Stimulated activated CD8-positive, alpha-beta memory T cell treated with anti-CD3 and anti-CD28 coated beads, Interleukin-7, amount 100 ng/mL, for 48 hours (primary cell): Measurements from ENCODE around the gene SDF4.

Experiments used
- DNase-seq, 2 donors: peaks; one replicate each; pipeline ENCODE4 v3.0.0-alpha.2; 2020; ENCODE audit warnings: low read depth in 1 of 2; ENCODE audit errors: extremely low read depth in 1 of 2

The SDF4 gene

DNA sequence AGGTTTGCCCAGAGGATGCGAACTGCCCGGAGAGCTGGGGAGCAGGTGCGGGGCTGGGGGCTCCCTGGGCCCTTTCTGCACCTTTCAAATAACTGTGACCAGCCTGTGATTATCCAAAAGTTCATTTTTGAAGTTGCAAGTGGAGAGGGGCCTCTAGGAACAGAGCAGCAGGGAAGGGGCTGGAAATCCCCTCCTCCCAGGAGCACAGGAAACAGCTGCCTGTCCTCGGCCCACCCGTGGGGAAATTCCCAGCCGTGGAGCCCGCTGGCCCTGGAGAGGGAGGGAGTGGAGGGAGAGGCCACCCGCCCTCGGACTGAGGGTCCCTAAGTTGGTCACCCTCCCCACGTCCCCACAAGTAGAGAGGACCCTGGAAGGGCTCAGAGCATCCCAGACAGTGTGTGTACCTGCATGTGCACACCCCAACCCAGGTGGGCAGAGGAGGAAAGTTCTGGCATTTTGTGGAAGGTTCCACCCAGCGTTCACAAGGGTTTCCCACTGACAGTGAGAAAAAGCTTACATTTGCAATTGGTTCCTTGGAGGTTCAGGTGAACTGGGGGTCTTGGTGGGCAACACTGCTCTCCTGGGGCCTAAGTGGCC lies 16.6 kb downstream of the SDF4 start:
- no peak for DNase-seq

DNA sequence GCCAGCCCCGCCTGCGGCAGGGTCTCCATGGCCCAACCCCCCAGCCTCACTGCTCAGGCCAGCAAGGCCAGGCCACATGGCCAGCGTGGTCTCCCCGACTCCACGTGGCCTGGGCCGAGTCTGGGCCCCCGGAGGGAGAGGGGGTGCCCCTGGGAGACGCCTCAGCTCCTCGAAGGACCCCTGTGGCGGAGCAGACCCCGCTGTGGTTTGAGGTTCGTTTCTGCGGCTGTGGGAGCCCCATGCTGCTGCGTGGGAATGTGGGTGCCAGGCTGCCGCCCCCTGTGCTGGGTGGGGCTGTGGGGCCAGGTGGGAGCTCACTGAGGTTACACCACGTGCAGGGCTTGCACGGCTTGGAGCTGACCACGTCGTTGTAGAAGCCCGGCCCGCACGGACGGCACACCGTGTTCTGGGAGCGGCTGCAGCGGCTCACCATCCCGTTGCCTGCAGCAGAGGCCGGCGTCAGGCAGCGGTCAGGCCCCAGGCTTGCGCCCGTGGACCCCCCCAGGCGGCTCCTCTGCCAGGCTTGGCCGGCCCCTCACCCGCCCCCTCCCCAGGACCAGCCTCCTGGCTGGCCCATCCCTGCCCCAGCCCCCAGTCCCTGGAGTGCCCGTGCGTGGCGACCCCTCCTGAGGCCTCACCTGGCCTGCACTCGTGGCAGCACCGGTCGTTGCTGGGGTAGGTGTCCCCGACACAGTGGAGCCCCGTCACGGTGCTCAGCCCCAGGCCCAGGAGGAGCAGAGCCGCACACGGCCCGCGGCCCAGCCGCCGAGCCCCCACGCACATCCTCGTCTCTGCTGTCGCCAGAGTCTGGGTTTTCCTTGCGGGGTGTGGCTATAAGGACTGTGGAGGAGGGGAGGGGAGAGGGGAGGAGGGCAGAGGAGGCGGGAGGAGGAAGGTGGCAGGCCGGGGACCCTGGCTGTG lies 18.2 kb downstream of the SDF4 start, which contains the start of gene TNFRSF4:
TNFRSF4 (minus strand) TSS at position 809 of the 921 bp plus-strand sequence; CDS start at position 783, 26 bp downstream.
- DNase-seq: no peak

- peak in 1 of 2 donors; percentile 39 for DNase-seq
Measured at GRCh38 chr1:1212780-1213344, 18.9 kb downstream of the SDF4 start.

- no peak for DNase-seq
Measured at GRCh38 chr1:1211541-1212441, 20.0 kb downstream of the SDF4 start.

- DNase-seq: no peak
Measured at GRCh38 chr1:1210726-1211540, 20.9 kb downstream of the SDF4 start.

- no peak for DNase-seq
Measured at GRCh38 chr1:1208713-1209433, 22.9 kb downstream of the SDF4 start.

DNA sequence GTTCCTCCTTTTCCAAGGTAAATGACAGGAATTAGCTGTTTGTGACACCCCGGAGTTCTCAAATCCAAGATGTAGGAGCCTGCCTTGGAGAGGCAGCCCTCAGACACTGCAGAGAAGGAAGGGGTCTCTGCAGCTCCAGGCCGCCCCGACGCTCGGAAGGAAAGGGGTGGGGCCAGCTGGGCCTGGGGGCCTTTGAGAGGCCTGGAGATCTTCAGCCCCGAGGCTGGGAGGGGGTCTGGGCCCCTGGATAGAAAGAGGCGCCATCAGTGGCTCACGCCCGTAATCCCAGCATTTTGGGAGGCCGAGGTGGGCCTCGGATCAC lies 24.3 kb downstream of the SDF4 start:
- DNase-seq: no peak

- no peak for DNase-seq
Measured at GRCh38 chr1:1206966-1207531, 24.8 kb downstream of the SDF4 start.

GRCh38 chr1:1206376-1206965 lies 25.3 kb downstream of the SDF4 start, which contains the start of gene TNFRSF18:
Gene TNFRSF18 (minus strand): TSS chr1:1206592. CDS start chr1:1206571, 21 bp downstream.
- no peak for DNase-seq

DNA sequence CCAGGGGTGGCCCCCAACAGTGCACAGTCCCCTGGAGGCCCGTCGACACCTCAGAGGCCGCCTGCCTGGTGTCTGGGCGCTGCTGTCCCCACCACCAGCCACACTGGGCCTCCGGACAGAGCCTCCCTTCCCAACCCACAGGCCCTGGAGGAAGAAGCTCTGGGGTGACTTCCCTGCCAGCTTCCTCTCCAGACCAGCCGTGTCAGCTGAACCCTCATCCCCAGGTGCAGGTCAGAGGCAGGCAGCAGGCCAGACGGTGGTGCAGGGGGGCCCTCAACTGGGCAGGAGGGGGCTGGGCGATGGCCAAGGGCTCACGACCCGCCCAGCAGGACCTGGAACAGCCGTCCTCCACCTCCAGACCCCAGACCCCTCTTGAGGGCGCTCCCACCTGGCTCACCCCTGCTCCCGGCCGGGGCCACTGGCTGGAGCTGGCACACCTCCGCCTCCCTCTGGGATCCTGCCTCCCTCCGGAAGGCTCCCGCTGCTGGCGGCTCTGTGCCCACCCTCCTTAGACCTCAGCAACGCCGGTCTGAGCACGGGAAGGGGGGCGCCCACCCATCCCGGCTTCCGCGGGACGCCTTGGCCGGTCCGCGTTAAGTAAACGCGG lies 25.9 kb downstream of the SDF4 start:
- no peak for DNase-seq

DNA sequence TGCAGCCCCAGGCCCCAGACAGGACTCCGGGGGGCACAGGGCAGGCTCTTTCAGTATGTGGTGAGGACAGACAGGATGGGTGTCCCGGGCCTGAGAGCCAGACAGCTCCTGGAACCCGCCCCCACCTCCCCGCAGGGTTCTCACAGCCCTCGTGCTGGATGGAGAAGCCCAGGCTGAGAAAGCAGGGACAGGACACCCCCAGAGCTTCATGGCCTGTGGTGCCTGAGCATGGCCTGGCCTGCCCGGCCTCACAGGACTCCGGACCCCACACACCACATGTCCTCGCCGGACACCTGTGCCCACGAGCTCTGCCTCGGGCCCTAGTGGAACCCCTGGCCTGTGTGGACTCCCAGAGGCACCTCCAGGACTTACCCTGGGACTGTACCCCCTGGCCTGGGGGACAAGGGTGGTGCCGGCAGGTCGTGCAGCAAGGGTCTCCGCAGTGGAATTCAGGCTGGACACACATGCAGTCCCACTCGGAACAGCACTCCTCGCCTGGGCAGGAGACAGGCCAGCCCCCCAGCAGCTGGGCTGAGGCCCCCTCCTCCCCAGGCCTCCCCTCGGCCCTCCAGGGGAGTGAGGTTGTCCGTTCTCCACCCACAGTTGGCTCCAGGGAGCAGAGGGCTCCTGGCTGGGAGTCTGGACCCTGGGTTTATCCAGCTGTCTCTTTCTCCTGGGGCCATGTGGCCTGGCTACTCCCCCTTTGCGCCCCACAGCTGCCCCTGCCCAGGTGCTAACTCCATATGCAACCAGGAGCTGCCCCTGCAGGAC lies 26.6 kb downstream of the SDF4 start:
- no peak for DNase-seq

DNA sequence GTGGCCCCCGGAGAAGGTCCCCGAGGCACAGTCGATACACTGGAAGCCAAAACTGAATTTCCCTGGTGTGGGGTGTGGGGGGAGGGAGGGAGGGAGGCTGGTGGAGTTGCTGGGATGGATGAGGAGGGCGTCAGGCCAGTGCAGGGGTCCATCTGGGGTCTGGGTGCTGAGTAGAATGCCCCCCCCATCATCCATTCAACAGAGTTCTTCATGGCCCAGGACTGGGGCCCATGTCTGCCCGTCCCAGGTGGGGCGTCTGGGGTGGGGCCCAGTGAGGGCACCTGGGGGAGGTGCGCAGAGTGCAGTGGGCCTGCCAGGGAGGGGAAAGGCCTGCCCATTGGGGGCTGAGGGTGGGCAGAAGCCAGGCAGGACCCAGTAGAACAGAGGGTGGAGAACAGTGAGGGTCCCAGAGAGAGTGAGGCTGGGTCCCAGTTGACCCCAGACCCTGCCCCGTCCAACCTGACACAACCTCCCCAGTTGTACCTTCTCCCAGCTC lies 27.3 kb downstream of the SDF4 start:
- DNase-seq: no peak

GRCh38 chr1:1203561-1204424 lies 28.0 kb downstream of the SDF4 start:
- no peak for DNase-seq

- DNase-seq: no peak
Measured at GRCh38 chr1:1202831-1203560, 28.8 kb downstream of the SDF4 start.

- DNase-seq: peak; percentile 78 to 82
Measured at GRCh38 chr1:1200876-1201810, 30.7 kb downstream of the SDF4 start.
